C4-2B (cell line): ENCODE data around the gene DOCK6.

Source experiments
- ZFX ChIP-seq: fragments of 450-650 bp; IDR thresholded peaks from 2 replicates; pipeline ENCODE4 v1.6.1; 2017
- TF ChIP-seq, protein P1 (sequence below): fragments of 450-650 bp; conservative IDR thresholded peaks from 2 replicates; pipeline ENCODE4 v1.5.1; 2017; ENCODE audit warnings: mild to moderate bottlenecking

DNA sequence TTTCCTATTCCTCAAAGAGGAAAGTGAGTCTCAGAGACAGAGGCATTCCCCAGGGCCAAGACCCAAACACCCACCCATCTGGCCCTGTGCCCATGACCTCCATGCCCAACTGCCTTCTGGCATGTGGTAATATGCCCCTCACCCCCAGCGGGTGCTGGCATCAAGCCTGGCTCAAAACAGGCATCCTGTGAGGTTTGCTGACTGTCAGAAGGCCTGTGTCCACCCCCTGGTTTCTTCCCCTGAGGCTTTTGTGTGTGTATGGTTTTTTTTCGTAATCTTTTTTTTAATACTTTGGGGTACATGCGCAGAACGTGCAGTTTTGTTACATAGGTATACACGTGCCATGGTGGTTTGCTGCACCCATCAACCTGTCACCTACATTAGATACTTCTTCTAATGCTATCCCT, 57.4 kb downstream of the DOCK6 start:
- TF ChIP-seq, protein P1, sequence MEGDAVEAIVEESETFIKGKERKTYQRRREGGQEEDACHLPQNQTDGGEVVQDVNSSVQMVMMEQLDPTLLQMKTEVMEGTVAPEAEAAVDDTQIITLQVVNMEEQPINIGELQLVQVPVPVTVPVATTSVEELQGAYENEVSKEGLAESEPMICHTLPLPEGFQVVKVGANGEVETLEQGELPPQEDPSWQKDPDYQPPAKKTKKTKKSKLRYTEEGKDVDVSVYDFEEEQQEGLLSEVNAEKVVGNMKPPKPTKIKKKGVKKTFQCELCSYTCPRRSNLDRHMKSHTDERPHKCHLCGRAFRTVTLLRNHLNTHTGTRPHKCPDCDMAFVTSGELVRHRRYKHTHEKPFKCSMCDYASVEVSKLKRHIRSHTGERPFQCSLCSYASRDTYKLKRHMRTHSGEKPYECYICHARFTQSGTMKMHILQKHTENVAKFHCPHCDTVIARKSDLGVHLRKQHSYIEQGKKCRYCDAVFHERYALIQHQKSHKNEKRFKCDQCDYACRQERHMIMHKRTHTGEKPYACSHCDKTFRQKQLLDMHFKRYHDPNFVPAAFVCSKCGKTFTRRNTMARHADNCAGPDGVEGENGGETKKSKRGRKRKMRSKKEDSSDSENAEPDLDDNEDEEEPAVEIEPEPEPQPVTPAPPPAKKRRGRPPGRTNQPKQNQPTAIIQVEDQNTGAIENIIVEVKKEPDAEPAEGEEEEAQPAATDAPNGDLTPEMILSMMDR = no peak
- TF ChIP-seq ZFX = no peak
